GM21825 (cell line): ENCODE data around the gene HLA-DQB1.
"Not testable (repeated sequence)": the region's sequence is repeated elsewhere in the genome, so short reads cannot be mapped to it uniquely, and the experiment has no call there.

Experiments used
- ATAC-seq: cut with Tn5 transposase; IDR thresholded peaks from one replicate; pipeline ENCODE4 v1.9.1; 2021; ENCODE audit warnings: mild to moderate bottlenecking, moderate library complexity; ENCODE audit not compliant: unreplicated experiment

The HLA-DQB1 gene

GRCh38 chr6:32664354-32664753 lies 2.1 kb downstream of the HLA-DQB1 start:
- ATAC-seq = no peak

GRCh38 chr6:32662836-32663235 lies 3.6 kb downstream of the HLA-DQB1 start:
- no peak for ATAC-seq

GRCh38 chr6:32662099-32662498 lies 4.4 kb downstream of the HLA-DQB1 start:
- ATAC-seq = no peak

GRCh38 chr6:32659856-32660595 lies 6.4 kb downstream of the HLA-DQB1 start:
- ATAC-seq = peak; percentile 74

- ATAC-seq = no peak
Measured at GRCh38 chr6:32658268-32658897, 8.1 kb downstream of the HLA-DQB1 start.

- not testable (repeated sequence) for ATAC-seq
Measured at GRCh38 chr6:32657819-32658218, 8.6 kb downstream of the HLA-DQB1 start.

GRCh38 chr6:32657329-32657728 lies 9.1 kb downstream of the HLA-DQB1 start:
- not testable (repeated sequence) for ATAC-seq

GRCh38 chr6:32655203-32655710 lies 11.2 kb downstream of the HLA-DQB1 start:
- ATAC-seq = no peak

- ATAC-seq = no peak
Measured at GRCh38 chr6:32645047-32645703, 21.3 kb downstream of the HLA-DQB1 start.

GRCh38 chr6:32643904-32644303 lies 22.6 kb downstream of the HLA-DQB1 start:
- no peak for ATAC-seq

GRCh38 chr6:32642720-32643106 lies 23.7 kb downstream of the HLA-DQB1 start:
- ATAC-seq = no peak

GRCh38 chr6:32641785-32642719 lies 24.4 kb downstream of the HLA-DQB1 start:
- not testable (repeated sequence) for ATAC-seq

- no peak for ATAC-seq
Measured at GRCh38 chr6:32641122-32641521, 25.3 kb downstream of the HLA-DQB1 start.

- no peak for ATAC-seq
Measured at GRCh38 chr6:32639440-32640394, 26.7 kb downstream of the HLA-DQB1 start.

- no peak for ATAC-seq
Measured at GRCh38 chr6:32638532-32639219, 27.8 kb downstream of the HLA-DQB1 start.

GRCh38 chr6:32637883-32638282 lies 28.6 kb downstream of the HLA-DQB1 start:
- ATAC-seq = no peak

- peak; percentile 67 for ATAC-seq
Measured at GRCh38 chr6:32637219-32637880, 29.1 kb downstream of the HLA-DQB1 start, which contains the start of gene HLA-DQA1. Gene HLA-DQA1 (plus strand): TSS chr6:32637406. CDS start chr6:32637459, 53 bp downstream.

GRCh38 chr6:32635526-32636123 lies 30.8 kb downstream of the HLA-DQB1 start:
- ATAC-seq = no peak
